DND-41 (cell line): ENCODE results near the gene TMPRSS5.

ENCODE experiments used
- EZH2 ChIP-seq: IDR thresholded peaks from 3 replicates; pipeline ENCODE4 v1.6.1; 2012; ENCODE audit warnings: borderline replicate concordance, low read depth, mild to moderate bottlenecking, moderate library complexity, low read length, inconsistent platforms; ENCODE audit not compliant: severe bottlenecking
- TF ChIP-seq, protein P1 (sequence below): IDR thresholded peaks from 2 replicates; pipeline ENCODE4 v1.5.1; 2012; ENCODE audit warnings: borderline replicate concordance, low read length, moderate library complexity, mild to moderate bottlenecking; ENCODE audit not compliant: poor library complexity, severe bottlenecking; ENCODE audit errors: extremely low read depth

DNA sequence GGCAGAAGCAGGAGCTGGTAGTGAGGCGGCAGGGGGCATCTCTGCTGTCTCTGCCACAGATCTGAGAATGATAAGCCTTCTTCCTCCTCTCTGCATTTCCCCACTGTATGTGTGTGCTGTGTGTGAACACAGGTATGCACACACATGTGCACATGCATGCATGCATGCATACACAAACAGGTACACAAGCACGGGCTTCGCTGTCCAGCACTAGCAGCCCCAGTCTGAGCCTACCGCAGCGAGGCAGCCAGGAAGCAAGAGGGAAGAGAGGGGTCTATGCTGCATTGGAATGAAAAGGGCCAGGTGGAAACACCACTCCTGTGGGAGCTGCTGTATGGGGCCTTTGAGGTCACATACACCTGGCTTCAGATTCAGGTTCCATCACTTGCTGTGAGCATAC, 62.4 kb downstream of the TMPRSS5 start:
- TF ChIP-seq, protein P1, sequence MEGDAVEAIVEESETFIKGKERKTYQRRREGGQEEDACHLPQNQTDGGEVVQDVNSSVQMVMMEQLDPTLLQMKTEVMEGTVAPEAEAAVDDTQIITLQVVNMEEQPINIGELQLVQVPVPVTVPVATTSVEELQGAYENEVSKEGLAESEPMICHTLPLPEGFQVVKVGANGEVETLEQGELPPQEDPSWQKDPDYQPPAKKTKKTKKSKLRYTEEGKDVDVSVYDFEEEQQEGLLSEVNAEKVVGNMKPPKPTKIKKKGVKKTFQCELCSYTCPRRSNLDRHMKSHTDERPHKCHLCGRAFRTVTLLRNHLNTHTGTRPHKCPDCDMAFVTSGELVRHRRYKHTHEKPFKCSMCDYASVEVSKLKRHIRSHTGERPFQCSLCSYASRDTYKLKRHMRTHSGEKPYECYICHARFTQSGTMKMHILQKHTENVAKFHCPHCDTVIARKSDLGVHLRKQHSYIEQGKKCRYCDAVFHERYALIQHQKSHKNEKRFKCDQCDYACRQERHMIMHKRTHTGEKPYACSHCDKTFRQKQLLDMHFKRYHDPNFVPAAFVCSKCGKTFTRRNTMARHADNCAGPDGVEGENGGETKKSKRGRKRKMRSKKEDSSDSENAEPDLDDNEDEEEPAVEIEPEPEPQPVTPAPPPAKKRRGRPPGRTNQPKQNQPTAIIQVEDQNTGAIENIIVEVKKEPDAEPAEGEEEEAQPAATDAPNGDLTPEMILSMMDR = no peak
- no peak for TF ChIP-seq EZH2
